Mammary epithelial cell (primary cell): ENCODE measurements around the gene KLC4.

Experiments used
- CTCF ChIP-seq, 2 donors: IDR thresholded peaks in 1 of 2; conservative IDR thresholded peaks in 1 of 2; 2 replicates each; pipeline ENCODE4 v1.5.1; 2011 to 2012; ENCODE audit warnings: inconsistent platforms in 2 of 2, low read length in 2 of 2, mild to moderate bottlenecking in 2 of 2, control low read depth in 1 of 2, low read depth in 1 of 2; ENCODE audit not compliant: insufficient read depth in 1 of 2; ENCODE audit errors: extremely low read depth in 1 of 2
- EZH2 ChIP-seq: IDR thresholded peaks from 2 replicates; pipeline ENCODE4 v1.6.1; 2012; ENCODE audit warnings: low read length, inconsistent platforms, borderline replicate concordance

DNA sequence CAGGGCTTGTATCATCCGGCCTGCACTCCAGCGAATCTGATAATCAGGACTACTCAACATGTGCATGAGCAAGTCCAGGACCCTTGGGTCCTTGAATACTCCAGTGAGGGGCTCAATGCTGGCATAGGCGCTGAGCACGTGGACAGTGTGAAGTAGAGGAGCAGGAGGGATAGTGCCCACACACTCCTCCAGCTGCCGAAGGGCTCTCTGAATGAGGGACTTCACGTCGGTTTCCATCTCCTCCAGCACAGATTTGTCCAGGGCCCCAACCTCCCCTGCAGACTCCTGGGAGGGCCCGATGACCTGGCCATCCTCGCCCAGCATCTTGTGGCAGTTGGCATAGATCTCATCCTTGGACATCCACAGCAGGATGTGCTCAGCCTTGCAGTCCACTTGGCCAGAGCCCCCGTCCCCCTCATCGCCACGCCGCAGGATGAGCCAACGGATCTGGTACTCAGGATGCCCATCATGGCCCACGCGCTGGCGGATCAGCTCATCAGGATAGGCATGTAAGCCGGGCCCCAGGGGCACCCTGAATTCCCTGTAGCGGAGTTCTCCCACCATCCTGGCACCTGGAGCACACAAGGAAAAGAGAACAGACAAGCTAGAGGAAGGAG is 7.1 kb upstream of the KLC4 start:
- TF ChIP-seq CTCF (conservative IDR thresholded peaks at IDR 0.05 in 1 of 2, IDR thresholded peaks at IDR 0.05 in 1 of 2; ENCODE audit: extremely low read depth in 1 of 2, insufficient read depth in 1 of 2, low read depth in 1 of 2, low read length in 2 of 2) (no peak), EZH2 (no peak)
